ENCODE data around the gene C5. TPM values are rescaled to one million over a fixed set of nuclear protein-coding genes. Genes with fewer than 3 reads are reported as not detected.
A peak's percentile ranks its signal among the peaks of the same experiment; 100 is the strongest.

The C5 gene
- total RNA-seq, 8 experiments from 2014 or later = 0.91 to 4.1 (median 2.0) TPM

DNA sequence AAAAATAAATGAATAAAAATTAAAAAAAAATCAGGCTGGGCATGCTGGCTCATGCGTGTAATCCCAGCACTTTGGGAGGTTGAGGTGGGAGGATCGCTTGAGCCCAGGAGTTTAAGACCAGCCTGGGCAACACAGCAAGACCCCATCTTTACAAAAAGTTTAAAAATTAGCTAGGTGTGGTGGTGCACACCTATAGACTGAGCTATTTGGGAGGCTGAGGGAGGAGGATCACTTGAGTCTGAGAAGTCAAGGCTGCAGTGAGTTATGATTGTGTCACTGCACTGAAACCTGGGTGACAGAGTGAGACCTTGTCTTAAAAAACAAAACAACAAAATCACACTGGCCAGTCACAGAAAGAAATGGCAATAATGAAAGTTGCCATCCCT lies 21.3 kb upstream of the C5 start:
- Histone ChIP-seq H3K4me3 (no peak overlapping the region), H3K4me1 (replicated peaks in 1 of 2) (peaks cover 7 to 12% of the 10 kb centered on the region in 2 donors), H3K27ac (no peak overlapping the region)
- 83 to 100% (median 100%) methylated on average over 1 to 2 of the region's 2 CpGs; no CpG with 5 or more reads in 2 of the 10 experiments for WGBS, 10 experiments
- ATAC-seq (replicated peaks in 6 of 8) = no peak
- in situ Hi-C loops (cut with MboI; ENCODE audit: low pct_unique_long_range_greater_than_20kb in 2 of 9, low sequenced_read_pairs in 9 of 9, unreplicated experiment in 9 of 9) = loop anchor here in 5 of 9 experiments (25.0 kb wide), 2 partner anchors 309 to 334 kb away; no protein-coding TSS in a partner anchor

DNA sequence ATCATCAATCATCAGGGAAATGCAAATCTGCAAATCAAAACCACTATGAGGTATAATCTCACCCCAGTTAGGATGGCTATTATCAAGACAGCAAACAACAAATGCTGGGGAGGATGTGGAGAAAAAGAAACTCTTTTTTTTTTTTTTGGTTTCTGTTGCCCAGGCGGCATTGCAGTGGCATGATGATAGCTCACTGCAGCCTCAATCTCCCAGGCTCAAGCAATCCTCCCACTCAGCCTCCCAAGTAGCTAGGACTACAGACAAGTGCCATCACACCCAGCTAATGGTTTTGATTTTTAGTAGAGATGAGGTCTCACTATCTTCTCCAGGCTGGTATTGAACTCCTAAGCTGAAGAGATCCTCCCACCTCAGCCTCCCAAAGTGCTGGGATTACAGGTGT lies 19.3 kb upstream of the C5 start:
- in situ Hi-C loops (cut with MboI; ENCODE audit: low pct_unique_long_range_greater_than_20kb in 2 of 9, low sequenced_read_pairs in 9 of 9, unreplicated experiment in 9 of 9) = loop anchor here in 5 of 9 experiments (25.0 kb wide), 2 partner anchors 307 to 332 kb away; no protein-coding TSS in a partner anchor
- Histone ChIP-seq H3K4me1 (replicated peaks in 1 of 2) (peaks cover 4 to 7% of the 10 kb centered on the region in 2 donors), H3K27ac (no peak overlapping the region), H3K4me3 (no peak overlapping the region)
- WGBS, 10 experiments = 83 to 100% (median 91%) methylated on average over 1 of the region's 1 CpG; no CpG with 5 or more reads in 5 of the 10 experiments
- no peak for ATAC-seq (replicated peaks in 6 of 8)

DNA sequence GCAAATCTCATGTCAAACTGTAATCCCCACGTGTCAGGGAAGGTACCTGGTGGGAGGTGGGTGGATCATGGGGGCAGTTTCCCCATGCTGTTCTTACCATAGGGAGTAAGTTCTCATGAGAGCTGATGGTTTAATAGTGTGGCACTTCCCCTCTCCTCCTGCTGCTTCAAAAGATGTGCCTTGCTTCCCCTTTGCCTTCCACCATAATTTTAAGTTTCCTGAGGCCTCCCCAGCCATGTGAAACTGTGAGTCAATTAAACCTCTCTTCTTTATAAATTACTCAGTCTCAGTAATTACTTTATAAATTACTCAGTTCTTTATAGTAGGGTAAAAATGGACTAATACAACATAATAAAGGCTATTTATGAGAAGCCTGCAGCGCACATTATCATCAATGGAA lies 17.6 kb upstream of the C5 start:
- no peak overlapping the region for H3K4me3 ChIP-seq
- no peak overlapping the region for H3K27ac ChIP-seq
- no peak for ATAC-seq (replicated peaks in 6 of 8)
- WGBS, 10 experiments = 57 to 100% (median 90%) methylated on average over 1 to 2 of the region's 2 CpGs
- H3K4me1 ChIP-seq (replicated peaks in 1 of 2) = no peaks in the 10 kb centered on the region
- in situ Hi-C loops (cut with MboI; ENCODE audit: low pct_unique_long_range_greater_than_20kb in 2 of 9, low sequenced_read_pairs in 9 of 9, unreplicated experiment in 9 of 9) = loop anchor here in 5 of 9 experiments (25.0 kb wide), 2 partner anchors 305 to 330 kb away; no protein-coding TSS in a partner anchor

DNA sequence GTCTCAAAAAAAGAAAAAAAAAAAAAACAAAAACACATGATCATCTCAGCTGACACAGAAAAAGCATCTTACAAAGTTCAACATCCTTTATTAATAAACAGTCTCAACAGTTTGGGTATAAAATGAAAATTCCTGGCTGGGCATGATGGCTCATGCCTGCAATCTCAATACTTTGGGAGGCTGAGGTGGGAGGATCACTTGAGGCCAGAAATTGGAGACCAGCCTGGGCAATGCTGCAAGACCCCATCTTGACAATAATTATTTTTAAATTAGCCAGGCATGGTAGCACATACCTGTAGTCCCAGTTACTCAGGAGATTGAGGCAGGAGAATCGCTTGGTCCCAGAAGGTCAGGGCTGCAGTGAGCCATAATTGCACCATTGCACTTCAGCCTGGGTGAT lies 16.8 kb upstream of the C5 start:
- in situ Hi-C loops (cut with MboI; ENCODE audit: low pct_unique_long_range_greater_than_20kb in 2 of 9, low sequenced_read_pairs in 9 of 9, unreplicated experiment in 9 of 9) = loop anchor here in 5 of 9 experiments (25.0 kb wide), 2 partner anchors 305 to 330 kb away; no protein-coding TSS in a partner anchor
- Histone ChIP-seq H3K4me3 (no peak overlapping the region), H3K27ac (no peak overlapping the region), H3K4me1 (replicated peaks in 1 of 2) (no peaks in the 10 kb centered on the region)
- 88 to 100% (median 100%) methylated on average over 1 of the region's 1 CpG; no CpG with 5 or more reads in 4 of the 10 experiments for WGBS, 10 experiments
- ATAC-seq (replicated peaks in 6 of 8) = no peak

DNA sequence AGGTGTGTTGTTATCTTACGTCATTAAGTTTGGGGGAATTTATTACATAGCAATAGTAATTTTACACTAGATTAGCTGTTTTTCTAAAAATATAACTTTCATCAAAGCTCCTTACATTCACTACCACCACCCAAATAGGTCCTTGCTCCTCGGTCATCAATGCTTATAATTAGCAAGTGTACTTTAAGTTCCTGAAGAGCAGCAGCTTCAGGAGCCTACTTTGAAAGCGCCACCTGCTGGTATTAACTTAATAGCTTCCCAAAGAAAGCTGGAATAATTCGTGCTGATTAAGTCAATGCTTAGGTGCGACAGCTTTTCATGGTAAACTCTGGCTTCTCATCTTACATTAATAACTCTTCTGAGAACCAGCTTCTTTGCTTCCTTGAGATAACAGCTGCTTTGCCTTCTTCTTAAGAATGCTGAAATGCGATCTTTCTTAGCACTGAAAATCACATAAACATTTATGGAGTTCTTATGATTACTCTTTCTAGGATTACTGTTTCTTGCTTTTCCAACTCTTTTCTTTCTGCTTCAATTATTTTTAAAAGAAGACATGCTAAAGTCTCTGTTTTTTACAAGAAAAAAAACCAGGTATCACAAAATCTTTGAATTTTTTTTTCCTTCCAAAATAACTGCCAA lies 10.0 kb upstream of the C5 start:
- in situ Hi-C loops (cut with MboI; ENCODE audit: low pct_unique_long_range_greater_than_20kb in 2 of 9, low sequenced_read_pairs in 9 of 9, unreplicated experiment in 9 of 9) = loop anchor here in 5 of 9 experiments (10.0 to 25.0 kb wide), 3 partner anchors 75 to 323 kb away; no protein-coding TSS in a partner anchor
- no peaks in the 10 kb centered on the region for H3K4me1 ChIP-seq (replicated peaks in 1 of 2)
- no peak overlapping the region for H3K27ac ChIP-seq
- peak in 4 of 8 experiments; percentile 42 to 70 (median 62) for ATAC-seq (replicated peaks in 6 of 8)
- WGBS, 10 experiments = 0 to 50% (median 25%) methylated on average over 1 to 6 of the region's 6 CpGs
- no peak overlapping the region for H3K4me3 ChIP-seq

DNA sequence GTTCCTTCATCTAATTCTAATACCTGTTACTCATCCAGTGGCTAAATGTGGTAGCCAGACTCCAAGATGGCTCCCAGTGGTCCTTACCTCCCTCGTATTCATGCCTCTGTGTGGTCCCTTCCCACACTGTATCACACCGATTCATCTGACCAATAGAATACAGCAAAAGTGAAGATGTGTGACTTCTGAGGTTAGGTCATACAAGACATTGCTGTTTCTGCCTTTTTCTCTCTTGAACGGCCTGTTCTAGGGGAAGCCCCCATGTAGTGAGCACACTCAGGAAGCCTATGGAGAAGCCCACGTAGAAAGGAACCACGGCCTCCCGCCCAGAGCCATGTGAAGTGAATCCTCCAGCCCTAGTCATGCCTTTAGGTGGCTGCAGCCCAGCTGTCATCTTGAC lies 9.4 kb upstream of the C5 start:
- no peak overlapping the region for H3K27ac ChIP-seq
- no peaks in the 10 kb centered on the region for H3K4me1 ChIP-seq (replicated peaks in 1 of 2)
- ATAC-seq (replicated peaks in 6 of 8) = no peak
- no peak overlapping the region for H3K4me3 ChIP-seq
- in situ Hi-C loops (cut with MboI; ENCODE audit: low pct_unique_long_range_greater_than_20kb in 2 of 9, low sequenced_read_pairs in 9 of 9, unreplicated experiment in 9 of 9) = loop anchor here in 5 of 9 experiments (10.0 to 25.0 kb wide), 3 partner anchors 75 to 322 kb away; no protein-coding TSS in a partner anchor
- WGBS, 10 experiments = 52 to 100% (median 79%) methylated on average over 1 to 5 of the region's 6 CpGs; no CpG with 5 or more reads in 4 of the 10 experiments

DNA sequence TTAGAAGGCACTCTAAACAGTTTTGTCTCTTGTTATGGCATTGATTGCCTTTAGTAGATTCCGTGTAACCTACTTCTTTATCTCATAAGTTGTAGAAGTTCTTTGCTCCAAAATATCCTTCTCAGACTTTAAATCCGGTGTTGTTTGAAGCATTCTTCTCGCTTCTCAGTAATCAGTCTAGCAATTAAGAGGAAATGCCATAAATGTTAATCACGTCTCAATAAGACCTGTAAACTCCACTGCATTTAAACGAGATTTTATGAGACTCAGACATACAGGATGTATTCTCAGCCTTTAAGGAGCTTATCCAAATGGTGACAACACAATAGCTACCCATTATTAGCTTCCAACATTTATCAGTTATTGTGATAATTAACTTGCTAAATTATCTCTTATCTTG lies 7.7 kb upstream of the C5 start:
- no peak overlapping the region for H3K27ac ChIP-seq
- no peak for ATAC-seq (replicated peaks in 6 of 8)
- no peak overlapping the region for H3K4me3 ChIP-seq
- no peaks in the 10 kb centered on the region for H3K4me1 ChIP-seq (replicated peaks in 1 of 2)
- WGBS, 10 experiments = 46 to 100% (median 86%) methylated on average over 1 to 5 of the region's 5 CpGs
- in situ Hi-C loops (cut with MboI; ENCODE audit: low pct_unique_long_range_greater_than_20kb in 2 of 9, low sequenced_read_pairs in 9 of 9, unreplicated experiment in 9 of 9) = loop anchor here in 5 of 9 experiments (10.0 to 25.0 kb wide), 3 partner anchors 73 to 321 kb away; no protein-coding TSS in a partner anchor

DNA sequence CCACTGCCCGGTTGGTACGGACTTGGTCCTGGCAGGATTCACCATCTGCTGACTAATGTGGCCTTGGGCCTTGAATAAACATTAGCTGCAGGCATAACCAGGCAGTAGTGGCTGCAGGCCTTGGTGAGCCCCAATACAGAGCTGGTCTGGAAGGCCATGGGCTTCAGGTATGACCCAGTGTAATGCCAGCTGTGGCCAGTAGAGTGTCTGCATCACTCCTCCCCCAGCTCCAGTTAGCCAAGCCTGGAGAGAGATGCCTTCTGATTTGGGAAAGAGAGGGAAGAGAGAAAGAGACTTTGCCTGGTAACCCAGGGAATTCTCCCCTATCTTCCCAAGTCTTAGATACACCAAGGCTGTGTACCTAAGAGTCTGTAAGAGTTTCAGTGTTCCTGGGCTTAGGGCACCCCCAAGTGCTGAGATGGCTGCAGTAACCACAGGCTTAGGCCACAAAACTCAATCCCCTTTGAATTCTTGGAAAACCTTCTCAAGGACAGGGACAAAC lies 5.6 kb upstream of the C5 start:
- 40 to 92% (median 85%) methylated on average over 2 of the region's 2 CpGs; no CpG with 5 or more reads in 6 of the 10 experiments for WGBS, 10 experiments
- H3K4me1 ChIP-seq (replicated peaks in 1 of 2) = no peaks in the 10 kb centered on the region
- no peak overlapping the region for H3K4me3 ChIP-seq
- ATAC-seq (replicated peaks in 6 of 8) = peak in 3 of 8 experiments; percentile 31 to 80 (median 59)
- in situ Hi-C loops (cut with MboI; ENCODE audit: low pct_unique_long_range_greater_than_20kb in 2 of 9, low sequenced_read_pairs in 9 of 9, unreplicated experiment in 9 of 9) = loop anchor here in 5 of 9 experiments (10.0 to 25.0 kb wide), 3 partner anchors 71 to 318 kb away; no protein-coding TSS in a partner anchor
- H3K27ac ChIP-seq = no peak overlapping the region

DNA sequence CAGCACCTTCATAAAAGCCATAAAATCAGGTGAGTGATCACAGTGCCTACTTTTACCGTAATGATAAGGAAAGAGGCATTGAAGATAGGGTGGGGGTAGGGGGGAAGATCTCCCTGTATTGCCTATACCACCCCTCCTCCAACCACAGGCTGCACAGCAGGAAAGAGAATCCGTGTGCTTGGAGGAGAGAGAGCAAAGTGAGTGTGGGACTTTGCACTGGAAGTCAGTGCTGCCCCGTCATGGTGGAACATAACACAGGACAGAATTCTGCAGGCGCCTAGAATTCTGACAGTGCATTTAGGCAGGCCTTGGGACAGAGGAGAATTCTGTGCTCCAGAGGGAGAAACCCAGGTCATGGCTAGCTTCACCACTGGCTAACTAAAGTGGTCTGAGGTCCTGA lies 3.5 kb upstream of the C5 start:
- 0 to 100% (median 67%) methylated on average over 1 to 4 of the region's 4 CpGs; no CpG with 5 or more reads in 3 of the 10 experiments for WGBS, 10 experiments
- ATAC-seq (replicated peaks in 6 of 8) = no peak
- H3K27ac ChIP-seq = no peak overlapping the region

DNA sequence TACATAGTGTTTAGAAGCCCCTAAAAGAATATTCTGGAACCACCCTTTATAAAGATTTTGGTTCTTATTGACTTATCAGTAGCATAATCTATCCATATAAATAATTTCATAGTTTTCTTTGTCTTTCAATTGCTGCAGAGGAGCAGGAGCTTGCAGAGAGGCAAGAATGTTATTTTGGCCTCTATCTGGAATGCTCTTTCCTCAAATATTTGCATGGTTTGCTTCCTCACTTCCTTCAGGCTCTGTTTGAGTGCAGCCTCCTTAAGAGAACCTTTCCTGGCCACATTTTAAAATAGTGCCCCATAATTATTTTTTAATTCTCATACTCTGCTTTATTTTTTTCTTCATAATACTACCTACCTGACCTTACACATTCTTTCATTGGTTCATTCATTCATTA lies 1.5 kb downstream of the C5 start:
- Histone ChIP-seq H3K27ac (no peak overlapping the region), H3K4me3 (no peak overlapping the region), H3K4me1 (replicated peaks in 1 of 2) (no peaks in the 10 kb centered on the region)
- in situ Hi-C loops (cut with MboI; ENCODE audit: low pct_unique_long_range_greater_than_20kb in 2 of 9, low sequenced_read_pairs in 9 of 9, unreplicated experiment in 9 of 9) = no loop called here
- no peak for ATAC-seq (replicated peaks in 6 of 8)

More for the DNA sequence above, 3.5 kb upstream of the C5 start:
- no peak overlapping the region for H3K4me3 ChIP-seq
- no peaks in the 10 kb centered on the region for H3K4me1 ChIP-seq (replicated peaks in 1 of 2)
- in situ Hi-C loops (cut with MboI; ENCODE audit: low pct_unique_long_range_greater_than_20kb in 2 of 9, low sequenced_read_pairs in 9 of 9, unreplicated experiment in 9 of 9) = loop anchor here in 5 of 9 experiments (10.0 to 25.0 kb wide), 3 partner anchors 69 to 316 kb away; no protein-coding TSS in a partner anchor

DNA sequence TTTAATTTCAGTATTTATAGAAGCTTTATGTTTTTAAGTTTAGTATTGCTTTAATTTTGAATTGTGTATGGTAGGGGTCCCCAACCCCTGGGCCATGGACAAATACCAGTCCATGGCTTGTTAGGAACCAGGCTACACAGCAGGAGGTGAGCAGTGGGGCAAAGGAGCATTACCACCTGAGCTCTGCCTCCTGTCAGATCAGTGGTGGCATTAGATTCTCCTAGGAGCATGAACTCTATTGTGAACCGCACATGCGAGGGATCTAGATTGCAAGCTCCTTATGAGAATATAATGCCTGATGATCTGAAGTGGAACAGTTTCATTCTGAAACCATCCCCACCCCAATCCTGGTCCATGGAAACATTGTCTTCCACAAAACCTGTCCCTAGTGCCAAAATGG lies 1.9 kb downstream of the C5 start:
- H3K4me3 ChIP-seq = no peak overlapping the region
- no peak overlapping the region for H3K27ac ChIP-seq
- no peak for ATAC-seq (replicated peaks in 6 of 8)
- WGBS, 10 experiments = 75 to 100% (median 100%) methylated on average over 1 to 2 of the region's 2 CpGs; no CpG with 5 or more reads in 6 of the 10 experiments
- H3K4me1 ChIP-seq (replicated peaks in 1 of 2) = no peaks in the 10 kb centered on the region
- in situ Hi-C loops (cut with MboI; ENCODE audit: low pct_unique_long_range_greater_than_20kb in 2 of 9, low sequenced_read_pairs in 9 of 9, unreplicated experiment in 9 of 9) = no loop called here

DNA sequence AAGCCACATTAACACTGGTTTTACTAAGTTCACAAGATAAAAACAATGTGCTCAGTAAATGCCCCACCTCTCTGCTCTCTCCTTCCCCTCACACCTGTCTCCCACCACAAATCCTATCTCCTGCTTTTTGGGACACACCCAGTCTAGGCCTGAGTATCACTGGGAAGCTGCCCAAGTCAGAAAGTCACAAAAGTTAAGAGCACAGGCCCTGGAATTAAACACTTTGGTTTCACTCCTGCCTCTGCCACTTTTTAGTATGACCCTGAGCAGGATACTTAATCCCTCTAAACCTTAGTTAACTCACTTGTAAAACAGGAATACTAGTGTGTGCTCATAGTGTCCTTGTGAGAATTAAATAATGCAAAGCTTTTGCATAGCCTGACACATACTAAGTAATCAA lies 11.3 kb downstream of the C5 start:
- H3K27ac ChIP-seq = no peak overlapping the region
- in situ Hi-C loops (cut with MboI; ENCODE audit: low pct_unique_long_range_greater_than_20kb in 2 of 9, low sequenced_read_pairs in 9 of 9, unreplicated experiment in 9 of 9) = no loop called here
- H3K4me3 ChIP-seq = no peak overlapping the region
- no peak for ATAC-seq (replicated peaks in 6 of 8)
- H3K4me1 ChIP-seq (replicated peaks in 1 of 2) = no peaks in the 10 kb centered on the region

DNA sequence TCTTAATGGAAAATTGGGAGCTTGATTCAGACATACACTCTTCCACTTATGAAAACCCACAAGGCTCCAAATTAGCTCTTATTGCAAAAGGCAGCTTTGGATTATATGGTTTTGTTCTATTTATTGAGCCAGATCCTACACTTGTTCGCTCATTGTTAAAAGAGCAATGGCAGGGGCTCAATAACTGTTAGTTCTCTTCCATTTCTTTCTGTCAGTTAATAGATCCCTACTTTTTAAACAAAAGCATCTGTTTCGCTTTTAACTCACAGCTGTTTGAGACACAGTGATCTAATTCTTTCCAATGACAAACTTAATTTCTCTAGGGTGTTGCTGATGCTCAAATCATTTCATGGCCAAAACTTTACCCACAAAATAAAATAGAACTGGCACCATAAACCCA lies 11.7 kb downstream of the C5 start:
- no peak for ATAC-seq (replicated peaks in 6 of 8)
- 0 to 94% (median 71%) methylated on average over 1 to 2 of the region's 2 CpGs; no CpG with 5 or more reads in 2 of the 10 experiments for WGBS, 10 experiments
- in situ Hi-C loops (cut with MboI; ENCODE audit: low pct_unique_long_range_greater_than_20kb in 2 of 9, low sequenced_read_pairs in 9 of 9, unreplicated experiment in 9 of 9) = no loop called here

More for the DNA sequence above, 11.7 kb downstream of the C5 start:
- no peaks in the 10 kb centered on the region for H3K4me1 ChIP-seq (replicated peaks in 1 of 2)
- H3K27ac ChIP-seq = no peak overlapping the region
- H3K4me3 ChIP-seq = no peak overlapping the region
